Esophagus muscularis mucosa (tissue), 3 donors: ENCODE data around the gene SULT1A2.

Experiments
- POLR2A ChIP-seq: fragments of 450-650 bp; IDR thresholded peaks from one replicate; pipeline ENCODE4 v1.6.1; 2017; ENCODE audit warnings: antibody characterized with exemption, moderate library complexity, mild to moderate bottlenecking, low read depth
- TF ChIP-seq, protein P1 (sequence below), 3 experiments: fragments of 200-600 bp in 2 of 3; fragments of 450-650 bp in 1 of 3; sonication (generic) in 2 of 3; IDR thresholded peaks; one replicate each; pipeline ENCODE4 v1.5.1; 2017 to 2019; ENCODE audit warnings: antibody characterized with exemption in 3 of 3, mild to moderate bottlenecking in 2 of 3, moderate library complexity in 1 of 3

DNA sequence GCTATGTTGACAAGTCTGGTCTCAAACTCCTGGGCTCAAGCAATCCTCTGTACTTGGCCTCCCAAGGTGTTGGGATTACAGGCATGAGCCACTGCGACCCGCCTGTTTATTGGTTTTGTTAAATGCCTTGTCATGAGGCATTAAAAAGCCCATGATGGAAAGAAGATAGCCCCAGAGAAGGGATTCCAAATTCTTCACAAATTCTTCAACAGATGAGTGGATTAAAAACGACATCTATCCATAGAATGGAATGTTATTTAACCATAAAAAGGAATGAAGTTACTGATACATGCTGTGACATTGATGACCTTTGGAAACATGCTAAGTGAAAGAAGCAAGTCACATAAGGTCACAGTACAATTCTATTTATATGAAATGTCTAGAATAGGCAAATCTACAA, 38.4 kb downstream of the SULT1A2 start:
- TF ChIP-seq, protein P1, sequence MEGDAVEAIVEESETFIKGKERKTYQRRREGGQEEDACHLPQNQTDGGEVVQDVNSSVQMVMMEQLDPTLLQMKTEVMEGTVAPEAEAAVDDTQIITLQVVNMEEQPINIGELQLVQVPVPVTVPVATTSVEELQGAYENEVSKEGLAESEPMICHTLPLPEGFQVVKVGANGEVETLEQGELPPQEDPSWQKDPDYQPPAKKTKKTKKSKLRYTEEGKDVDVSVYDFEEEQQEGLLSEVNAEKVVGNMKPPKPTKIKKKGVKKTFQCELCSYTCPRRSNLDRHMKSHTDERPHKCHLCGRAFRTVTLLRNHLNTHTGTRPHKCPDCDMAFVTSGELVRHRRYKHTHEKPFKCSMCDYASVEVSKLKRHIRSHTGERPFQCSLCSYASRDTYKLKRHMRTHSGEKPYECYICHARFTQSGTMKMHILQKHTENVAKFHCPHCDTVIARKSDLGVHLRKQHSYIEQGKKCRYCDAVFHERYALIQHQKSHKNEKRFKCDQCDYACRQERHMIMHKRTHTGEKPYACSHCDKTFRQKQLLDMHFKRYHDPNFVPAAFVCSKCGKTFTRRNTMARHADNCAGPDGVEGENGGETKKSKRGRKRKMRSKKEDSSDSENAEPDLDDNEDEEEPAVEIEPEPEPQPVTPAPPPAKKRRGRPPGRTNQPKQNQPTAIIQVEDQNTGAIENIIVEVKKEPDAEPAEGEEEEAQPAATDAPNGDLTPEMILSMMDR (IDR thresholded peaks at IDR 0.05), result no peak
- TF ChIP-seq POLR2A, result no peak
